Right forelimb (tissue), 1 donor: Measurements from ENCODE around the gene TNS1.

Experiments used
- DNase-seq: peaks from one replicate; pipeline ENCODE4 v3.0.0-alpha.2; 2018

The TNS1 gene

DNA sequence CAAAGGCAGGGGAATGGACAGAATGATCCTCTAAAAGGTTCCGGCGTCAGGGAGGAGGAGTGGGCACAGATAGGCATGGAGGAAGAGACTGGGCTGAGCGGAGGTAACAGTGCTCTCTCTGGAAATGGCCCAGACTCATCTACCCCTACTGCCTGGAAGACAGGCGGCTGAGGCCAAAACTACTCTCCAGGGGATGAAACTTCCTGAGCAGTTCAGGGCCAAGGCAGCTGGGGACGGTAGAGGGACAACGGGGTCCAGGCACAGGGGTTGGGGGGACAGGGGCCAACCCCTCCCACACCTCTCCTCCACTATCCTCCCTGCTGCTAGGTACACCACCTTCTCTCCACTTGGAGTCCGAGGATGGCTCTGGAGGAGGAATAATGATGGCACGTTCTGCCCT lies 94.3 kb downstream of the TNS1 start:
- DNase-seq, result no peak

DNA sequence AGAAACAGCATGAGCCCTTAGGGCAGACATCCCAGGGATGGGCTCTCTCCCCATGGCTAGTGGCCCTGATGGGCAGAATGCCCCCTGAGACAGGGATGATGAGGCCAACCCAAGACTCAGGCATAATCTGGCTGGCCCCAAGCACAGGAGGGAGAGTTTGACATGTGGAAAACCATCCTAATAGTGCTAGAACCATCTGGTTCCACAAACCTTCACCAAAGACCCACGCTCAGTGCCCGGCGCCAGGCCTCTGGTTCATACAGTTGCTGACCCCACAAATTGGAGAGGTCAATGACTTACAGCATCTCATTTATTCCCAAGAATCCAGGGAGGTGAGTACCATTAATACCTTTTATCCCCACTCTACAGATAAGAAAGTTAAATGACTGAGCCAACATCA lies 95.5 kb downstream of the TNS1 start:
- DNase-seq, result no peak

GRCh38 chr2:217906798-217907197 lies 96.0 kb downstream of the TNS1 start:
- no peak for DNase-seq

- DNase-seq, result no peak
Measured at GRCh38 chr2:217905896-217906295, 96.9 kb downstream of the TNS1 start.

DNA sequence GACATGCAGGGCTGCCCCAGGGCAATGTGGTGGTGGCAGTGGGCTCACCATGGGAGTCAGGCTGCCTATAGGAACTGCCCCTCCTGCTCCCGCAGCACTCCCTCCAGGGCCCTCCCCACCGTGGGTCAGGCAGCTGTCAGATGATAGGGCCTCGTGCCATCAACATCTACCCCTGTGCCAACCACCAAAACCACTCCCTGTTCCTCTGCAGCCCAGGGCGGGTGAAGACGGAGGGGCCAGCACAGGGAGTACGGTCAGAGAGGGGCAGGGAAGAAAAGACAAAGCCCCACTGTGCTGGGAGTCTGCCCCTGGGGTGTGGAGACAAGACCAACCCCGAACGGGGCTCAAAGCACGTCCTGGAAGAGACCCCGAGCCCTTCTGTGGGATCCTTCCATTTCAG lies 97.4 kb downstream of the TNS1 start:
- peak; percentile 71 for DNase-seq

DNA sequence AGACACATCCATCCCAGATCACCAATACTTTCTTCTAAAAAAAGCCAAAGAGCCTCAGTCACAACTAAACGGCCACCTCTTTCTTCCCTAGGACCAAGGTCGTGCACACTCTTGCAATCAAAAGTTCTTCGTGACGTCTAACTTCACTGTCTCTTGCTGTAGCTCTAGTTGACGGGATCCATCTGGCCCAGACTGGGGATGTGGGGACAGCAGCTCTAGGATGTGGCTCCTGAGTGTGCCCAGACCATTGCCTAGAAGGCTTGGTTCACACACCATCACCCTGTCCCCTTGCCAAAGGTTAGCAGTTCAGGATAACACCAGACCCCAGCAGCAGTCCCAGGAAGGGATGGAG lies 98.2 kb downstream of the TNS1 start:
- DNase-seq, result no peak

DNA sequence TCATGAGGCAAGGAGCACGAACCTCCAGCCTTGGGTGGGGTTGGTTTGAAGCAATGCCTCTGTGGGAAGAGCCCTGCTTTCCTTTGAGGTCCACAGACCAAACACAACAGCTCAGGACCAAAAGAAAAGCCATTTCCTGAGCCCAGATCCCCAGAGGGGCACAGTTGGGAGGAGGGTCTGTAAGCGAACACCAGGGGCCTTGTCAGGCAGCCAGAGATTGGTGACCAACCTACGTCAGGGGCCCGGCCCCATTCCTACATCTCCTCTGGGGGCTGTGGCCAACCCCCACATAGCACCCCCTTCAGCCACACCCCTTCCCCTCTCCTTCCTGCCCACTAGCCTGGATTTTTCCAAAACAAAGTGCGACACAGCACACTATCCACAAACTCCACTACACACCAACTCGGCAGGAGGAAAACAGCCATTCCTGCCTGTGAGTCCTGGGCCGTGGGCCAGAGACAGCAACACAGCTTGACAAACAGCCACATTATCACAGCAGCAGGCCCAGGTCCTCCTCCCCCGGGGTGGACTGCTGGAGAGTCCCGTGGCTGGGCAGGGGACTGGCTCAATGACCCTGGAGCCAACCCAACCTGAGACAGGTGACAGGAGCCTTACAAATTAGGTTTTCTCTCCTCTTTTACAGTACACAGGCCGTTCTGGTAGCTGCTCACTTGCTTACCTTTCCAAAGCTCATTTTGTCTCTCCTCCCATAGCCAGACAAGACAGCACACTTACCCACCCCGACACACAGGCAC lies 98.8 kb downstream of the TNS1 start:
- peak; percentile 72 for DNase-seq

DNA sequence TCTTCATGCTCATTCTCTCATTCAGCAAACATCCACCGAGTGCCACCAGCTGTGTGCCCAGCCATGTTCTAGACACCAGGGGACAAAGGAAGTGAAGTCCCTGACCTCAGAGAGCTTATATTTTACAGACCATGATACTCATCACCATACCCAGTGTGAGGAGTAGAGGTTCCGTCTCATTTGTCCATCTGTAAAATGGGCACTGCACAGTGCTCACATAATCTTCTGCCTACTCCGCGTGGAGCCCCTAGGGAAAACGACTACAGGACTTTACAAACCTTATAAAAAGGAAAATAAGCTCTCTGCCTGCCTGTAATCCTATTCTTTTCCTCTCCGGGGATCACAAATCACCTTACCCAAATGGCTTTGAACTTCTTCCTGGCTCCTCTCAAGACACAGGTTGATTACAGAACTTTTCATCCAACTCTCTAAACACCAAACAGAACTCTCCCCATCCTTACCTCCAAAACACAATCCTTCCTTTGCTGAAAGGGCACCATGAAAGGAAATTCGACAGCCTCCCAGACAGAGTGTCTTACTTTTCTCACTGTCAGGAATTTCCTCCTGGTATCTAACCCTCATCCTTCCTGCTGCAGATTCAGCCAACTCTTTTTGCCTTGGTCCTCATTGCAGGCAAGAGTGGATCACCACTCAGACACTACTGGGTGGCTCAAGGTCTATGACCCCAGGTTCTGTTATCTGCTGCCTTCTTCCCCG lies 99.5 kb downstream of the TNS1 start:
- DNase-seq, result no peak

DNA sequence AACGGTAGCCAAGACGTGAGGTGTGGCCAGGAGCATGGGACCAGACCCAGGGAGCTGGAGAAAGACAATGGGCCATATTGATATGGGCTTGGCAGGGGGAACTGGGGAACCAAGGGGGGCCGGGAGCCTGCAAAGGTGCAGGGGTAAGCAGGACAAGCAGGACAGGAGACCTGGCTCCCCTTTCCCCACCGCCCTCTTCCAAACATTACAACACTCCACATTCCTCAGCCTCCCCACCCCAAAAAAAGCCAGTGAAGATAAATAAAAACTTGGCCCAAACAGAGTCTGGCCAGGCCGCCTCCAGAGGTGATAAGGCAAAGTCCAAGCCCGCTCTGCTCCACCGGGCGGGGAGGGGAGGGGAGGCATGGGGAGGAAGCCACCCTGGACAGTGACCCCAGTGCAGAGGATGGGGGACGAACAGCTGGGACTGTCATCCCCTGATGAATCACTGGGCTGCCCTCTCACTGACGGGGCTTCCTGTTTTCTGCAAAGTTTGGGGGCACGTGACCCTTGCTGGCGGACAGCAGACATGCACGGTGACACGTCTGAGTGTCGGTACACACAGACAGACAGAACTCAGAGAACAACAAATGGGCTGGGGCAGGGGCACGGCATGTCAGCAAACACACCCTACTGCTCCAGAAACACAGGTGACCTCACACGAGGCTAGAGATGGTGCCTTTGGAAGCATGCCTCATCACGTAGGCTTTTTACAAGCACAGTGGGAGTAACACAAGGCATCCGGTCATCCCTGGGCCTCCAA lies 100.2 kb downstream of the TNS1 start:
- DNase-seq, result no peak

DNA sequence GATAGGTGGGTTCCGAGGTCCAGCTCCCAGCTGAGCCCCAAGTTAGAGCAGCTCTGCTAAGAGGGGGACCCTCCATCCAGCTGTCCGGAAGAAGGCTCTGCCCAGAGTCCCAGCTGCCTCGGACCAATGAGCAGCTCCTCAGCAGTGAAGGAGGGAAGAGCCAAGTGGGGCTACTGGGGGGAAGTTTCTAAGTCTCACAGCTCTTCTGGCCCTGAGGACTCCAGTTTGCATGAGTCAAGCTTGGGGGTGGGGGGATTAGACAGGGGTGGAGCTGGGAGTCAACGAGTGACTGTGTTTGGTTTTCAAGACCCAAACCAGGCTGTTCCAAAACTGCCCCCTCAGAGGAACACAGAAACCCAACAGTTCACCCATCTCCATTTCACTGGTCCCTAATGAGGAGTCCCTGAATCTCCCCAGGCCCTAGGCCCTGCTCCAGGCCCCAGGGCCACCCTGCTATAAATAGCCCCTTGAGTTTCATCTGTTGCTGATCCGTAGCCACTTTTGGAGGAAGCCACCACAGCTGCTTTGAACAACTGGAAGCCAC lies 100.9 kb downstream of the TNS1 start:
- DNase-seq, result no peak

GRCh38 chr2:217901400-217901799 lies 101.4 kb downstream of the TNS1 start:
- DNase-seq, result no peak

- no peak for DNase-seq
Measured at GRCh38 chr2:217900780-217901360, 101.9 kb downstream of the TNS1 start.

DNA sequence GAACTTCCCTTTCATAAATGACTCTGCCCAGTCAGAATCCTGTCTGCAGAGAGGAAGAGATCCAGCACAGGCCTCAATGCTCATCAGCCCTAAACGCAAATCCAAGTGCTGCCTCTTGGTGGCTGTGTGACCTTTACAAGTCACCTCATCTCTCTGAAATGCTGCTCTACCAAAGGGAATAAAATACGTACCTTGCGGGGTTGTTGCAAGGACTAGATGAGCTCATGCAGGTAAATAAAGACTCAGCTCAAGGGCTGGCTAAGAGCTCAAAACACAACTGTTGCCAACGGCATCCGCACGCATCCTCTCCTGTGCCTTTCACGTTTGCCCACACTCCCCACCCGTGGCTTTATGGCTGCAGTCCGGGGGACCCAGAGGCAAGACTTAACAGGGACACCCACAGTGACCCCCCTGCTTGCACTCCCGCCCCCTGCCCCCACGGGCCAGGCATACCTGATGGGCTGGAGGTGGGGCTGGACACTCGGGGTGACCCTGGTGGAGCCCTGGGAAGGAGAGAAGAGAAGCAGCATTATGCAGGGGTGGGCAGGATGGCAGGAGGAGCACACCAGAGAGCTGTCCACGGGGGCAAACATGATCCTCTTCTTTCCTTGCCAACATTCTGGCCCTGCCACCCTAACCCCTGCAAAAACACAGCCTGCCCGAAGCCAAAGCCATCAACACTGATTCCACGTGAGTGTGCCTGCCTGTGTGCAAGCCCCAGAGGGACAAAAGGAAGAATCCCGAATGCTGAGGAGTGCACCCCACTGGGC lies 102.6 kb downstream of the TNS1 start:
- no peak for DNase-seq

DNA sequence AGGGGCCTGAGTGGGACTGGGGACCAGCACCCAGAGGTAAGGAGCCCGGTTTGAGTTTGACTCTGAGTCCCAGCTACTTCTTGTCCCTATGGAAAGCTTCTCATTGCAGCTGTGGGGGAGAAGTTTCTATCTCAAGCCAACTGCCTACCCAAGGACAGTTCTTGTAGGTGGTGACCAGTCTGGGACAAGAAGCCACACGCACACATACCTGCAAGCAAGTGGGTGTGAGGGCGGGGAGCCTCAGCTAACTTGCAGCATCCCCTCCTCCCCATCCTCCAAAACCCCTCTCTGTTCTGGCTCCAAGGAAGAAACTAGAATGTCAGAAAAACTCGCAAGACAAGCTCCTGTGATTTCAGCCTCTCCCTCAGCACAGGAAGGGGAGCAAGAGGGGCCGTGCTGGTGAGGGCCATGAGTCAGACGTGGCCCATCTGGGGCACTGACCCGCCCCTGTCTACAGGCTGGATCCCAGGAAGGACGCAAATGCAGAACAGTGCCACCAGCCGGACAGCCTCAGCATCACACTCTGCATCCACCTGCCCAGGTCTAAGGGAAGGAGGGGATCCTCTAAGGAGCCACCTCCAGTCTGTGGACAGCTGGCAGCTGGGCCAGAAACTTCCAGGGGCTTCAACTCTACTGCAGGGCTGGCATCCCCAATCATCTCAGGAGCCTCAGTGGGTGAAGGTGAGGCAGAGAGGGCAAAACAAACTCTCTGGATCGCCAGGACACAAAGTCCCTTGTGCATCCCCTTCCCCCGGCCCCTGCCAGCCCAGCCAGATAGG lies 103.4 kb downstream of the TNS1 start:
- no peak for DNase-seq

DNA sequence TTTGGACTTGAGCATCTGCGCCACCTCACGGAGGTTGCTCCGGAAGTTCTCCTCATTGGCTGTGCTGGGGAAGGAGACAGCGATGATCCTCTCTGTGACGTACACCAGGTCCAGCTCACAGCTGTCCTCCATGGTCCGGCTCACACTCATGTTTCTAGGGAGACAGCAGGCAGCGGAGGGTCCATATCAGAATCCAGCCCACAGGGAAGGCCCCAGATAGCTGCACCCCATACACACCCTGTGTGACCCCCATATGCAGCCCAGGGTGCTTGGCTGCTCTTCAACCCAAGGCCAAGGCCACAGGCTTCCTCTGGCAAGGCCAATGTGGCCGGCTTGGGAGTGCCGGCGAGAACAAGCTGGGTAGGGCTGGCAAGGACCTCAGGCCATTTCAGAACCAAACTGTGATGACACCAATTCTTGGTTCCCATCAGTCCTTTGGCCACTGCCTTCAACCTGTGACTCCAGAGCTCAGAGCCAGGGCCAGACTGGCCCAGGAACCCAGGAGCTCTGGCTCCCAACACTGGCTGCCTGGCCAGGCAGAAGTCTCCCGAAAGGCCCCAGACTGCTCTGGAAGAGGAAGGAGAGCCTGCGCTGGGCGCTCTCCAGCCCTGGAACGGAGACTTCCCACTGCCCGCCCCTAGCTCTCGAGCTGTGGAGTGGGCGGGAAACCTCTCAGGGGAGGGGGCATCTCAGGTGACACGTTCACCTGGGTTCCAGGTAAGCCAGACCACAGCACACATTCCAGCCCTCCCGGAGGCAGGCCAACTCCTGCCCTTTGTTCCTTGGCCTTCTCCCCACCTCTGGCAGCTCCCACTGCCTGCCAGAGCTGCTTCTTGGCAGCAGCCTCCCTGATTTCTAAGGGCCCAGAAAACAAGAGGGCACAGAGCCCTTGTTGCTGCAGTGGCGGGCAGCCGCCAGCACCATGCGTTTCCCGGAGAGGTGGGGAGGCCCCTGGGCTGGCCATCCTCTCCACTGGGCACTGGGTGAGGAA lies 104.7 kb downstream of the TNS1 start:
- no peak for DNase-seq

GRCh38 chr2:217897091-217897715 lies 105.6 kb downstream of the TNS1 start:
- DNase-seq, result no peak

DNA sequence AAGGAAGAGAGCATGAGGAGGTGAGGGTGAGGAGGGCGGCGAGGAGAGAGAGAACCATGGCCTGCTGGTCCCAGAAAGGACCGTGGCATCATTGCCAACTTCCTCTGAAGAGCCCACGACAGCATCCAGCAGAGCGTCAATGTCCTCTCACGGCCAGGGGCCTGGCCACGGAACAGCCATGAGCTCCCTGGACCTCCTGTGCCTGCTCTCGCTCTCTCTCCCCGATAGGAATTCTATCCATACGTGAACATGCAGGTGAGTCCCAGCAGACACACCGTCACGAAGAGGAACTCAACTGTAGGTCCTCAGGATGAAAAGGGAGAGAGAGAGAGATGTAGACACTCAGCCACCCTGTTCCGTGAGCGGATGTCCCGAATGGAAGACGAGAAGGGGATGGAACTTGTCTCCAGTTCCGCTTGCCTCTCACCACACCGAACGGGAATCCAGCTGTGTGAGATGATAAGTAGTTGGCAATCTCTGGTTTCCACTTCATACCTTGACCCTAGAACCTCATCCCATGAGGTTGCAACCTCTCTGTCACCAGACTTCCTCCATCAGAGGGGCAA lies 107.6 kb downstream of the TNS1 start:
- no peak for DNase-seq

GRCh38 chr2:217893440-217893839 lies 109.4 kb downstream of the TNS1 start:
- no peak for DNase-seq

GRCh38 chr2:217892560-217892959 lies 110.2 kb downstream of the TNS1 start:
- no peak for DNase-seq

DNA sequence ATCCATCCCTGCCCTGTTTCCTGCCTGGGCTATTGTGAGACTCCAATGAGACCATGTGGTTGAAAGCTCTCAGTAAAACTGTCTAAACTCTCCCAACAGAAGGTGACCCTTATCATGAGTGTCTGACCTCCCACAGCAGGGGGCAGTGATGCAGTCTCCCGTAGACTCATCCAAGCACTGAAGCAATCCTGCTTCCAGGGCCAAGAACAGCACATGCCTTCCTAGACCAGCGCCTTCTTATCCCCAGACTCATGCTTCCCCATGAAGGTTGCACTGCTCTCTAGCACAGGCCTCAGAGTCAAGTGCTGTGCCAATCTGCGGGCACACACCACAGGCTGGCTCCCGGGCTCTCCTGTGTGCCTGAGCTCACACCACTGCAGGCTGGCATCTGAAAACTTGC lies 112.3 kb downstream of the TNS1 start:
- no peak for DNase-seq
